Memory B cell (primary cell): ENCODE results near the gene DPH3.

ENCODE experiments used
- ATAC-seq: fragments of 150-1000 bp; cut with Tn5 transposase; 2 replicates; pipeline ENCODE4 v1.10.0; 2021; ENCODE audit warnings: low read depth, mild to moderate bottlenecking, moderate library complexity
- DNase-seq, 2 donors: peaks; one replicate each; pipeline ENCODE4 v3.0.0; 2022; ENCODE audit warnings: low spot score in 2 of 2
- H3K27ac Mint-ChIP-seq: one replicate; pipeline ENCODE4 v1.8.0; 2022; ENCODE audit warnings: mild to moderate bottlenecking, moderate library complexity, mixed read lengths
- H3K27me3 Mint-ChIP-seq: one replicate; pipeline ENCODE4 v1.8.0; 2022; ENCODE audit warnings: mixed read lengths
- H3K36me3 Mint-ChIP-seq: one replicate; pipeline ENCODE4 v1.8.0; 2022; ENCODE audit warnings: mild to moderate bottlenecking, mixed read lengths
- H3K4me1 Mint-ChIP-seq: one replicate; pipeline ENCODE4 v1.8.0; 2022; ENCODE audit warnings: mixed read lengths
- H3K4me3 Mint-ChIP-seq: one replicate; pipeline ENCODE4 v1.8.0; 2022; ENCODE audit warnings: mild to moderate bottlenecking, moderate library complexity, mixed read lengths
- H3K9me3 Mint-ChIP-seq: one replicate; pipeline ENCODE4 v1.8.0; 2022; ENCODE audit warnings: mixed read lengths

Gene DPH3

GRCh38 chr3:16300881-16301359 is 36.2 kb upstream of the DPH3 start:
- Mint-ChIP-seq H3K27me3 (no peaks in the 10 kb centered on the region), H3K4me3 (no peak overlapping the region), H3K9me3 (no peaks in the 10 kb centered on the region), H3K4me1 (peaks cover 7% of the 10 kb centered on the region), H3K27ac (no peak overlapping the region), H3K36me3 (peaks cover 50% of the 10 kb centered on the region)
- DNase-seq = no peak
- peak; percentile 65 for ATAC-seq

GRCh38 chr3:16300307-16300706 is 35.6 kb upstream of the DPH3 start:
- Mint-ChIP-seq H3K9me3 (no peaks in the 10 kb centered on the region), H3K27me3 (no peaks in the 10 kb centered on the region), H3K4me3 (no peak overlapping the region), H3K4me1 (peaks cover 11% of the 10 kb centered on the region), H3K36me3 (peaks cover 52% of the 10 kb centered on the region), H3K27ac (no peak overlapping the region)
- DNase-seq = no peak
- ATAC-seq = no peak

- Mint-ChIP-seq H3K27ac (no peak overlapping the region), H3K9me3 (no peaks in the 10 kb centered on the region), H3K36me3 (peaks cover 49% of the 10 kb centered on the region), H3K4me3 (no peak overlapping the region), H3K27me3 (no peaks in the 10 kb centered on the region), H3K4me1 (peaks cover 11% of the 10 kb centered on the region)
- no peak for DNase-seq
- no peak for ATAC-seq
Observed at GRCh38 chr3:16299746-16300145, 35.0 kb upstream of the DPH3 start.

- ATAC-seq (no peak), DNase-seq (no peak)
- H3K36me3 Mint-ChIP-seq = peaks cover 43% of the 10 kb centered on the region
- no peaks in the 10 kb centered on the region for H3K27me3 Mint-ChIP-seq
- H3K9me3 Mint-ChIP-seq = no peaks in the 10 kb centered on the region
- peaks cover 11% of the 10 kb centered on the region for H3K4me1 Mint-ChIP-seq
- no peak overlapping the region for H3K4me3 Mint-ChIP-seq
- no peak overlapping the region for H3K27ac Mint-ChIP-seq
Observed at GRCh38 chr3:16298891-16299290, 34.1 kb upstream of the DPH3 start.

GRCh38 chr3:16297997-16298885 is 33.5 kb upstream of the DPH3 start:
- Mint-ChIP-seq H3K4me3 (no peak overlapping the region), H3K4me1 (peaks cover 11% of the 10 kb centered on the region), H3K36me3 (peaks cover 45% of the 10 kb centered on the region), H3K9me3 (no peaks in the 10 kb centered on the region), H3K27me3 (no peaks in the 10 kb centered on the region), H3K27ac (no peak overlapping the region)
- DNase-seq = no peak
- no peak for ATAC-seq

GRCh38 chr3:16295298-16295890 is 30.7 kb upstream of the DPH3 start:
- DNase-seq (no peak), ATAC-seq (no peak)
- H3K27ac Mint-ChIP-seq = no peak overlapping the region
- no peak overlapping the region for H3K4me3 Mint-ChIP-seq
- no peaks in the 10 kb centered on the region for H3K9me3 Mint-ChIP-seq
- peaks cover 11% of the 10 kb centered on the region for H3K4me1 Mint-ChIP-seq
- H3K36me3 Mint-ChIP-seq = peaks cover 41% of the 10 kb centered on the region
- no peaks in the 10 kb centered on the region for H3K27me3 Mint-ChIP-seq

GRCh38 chr3:16294844-16295243 is 30.1 kb upstream of the DPH3 start:
- H3K27ac Mint-ChIP-seq = no peak overlapping the region
- no peak for ATAC-seq

GRCh38 chr3:16290827-16291196 is 26.1 kb upstream of the DPH3 start:
- ATAC-seq (peak; percentile 50), DNase-seq (no peak)
- Mint-ChIP-seq H3K36me3 (peaks cover 17% of the 10 kb centered on the region), H3K27me3 (no peaks in the 10 kb centered on the region), H3K9me3 (no peaks in the 10 kb centered on the region), H3K27ac (no peak overlapping the region), H3K4me1 (peaks cover 18% of the 10 kb centered on the region), H3K4me3 (no peak overlapping the region)

More at GRCh38 chr3:16294844-16295243, 30.1 kb upstream of the DPH3 start:
- Mint-ChIP-seq H3K4me3 (no peak overlapping the region), H3K4me1 (peaks cover 11% of the 10 kb centered on the region), H3K27me3 (no peaks in the 10 kb centered on the region), H3K36me3 (peaks cover 41% of the 10 kb centered on the region), H3K9me3 (no peaks in the 10 kb centered on the region)
- no peak for DNase-seq

GRCh38 chr3:16290007-16290826 is 25.5 kb upstream of the DPH3 start:
- Mint-ChIP-seq H3K36me3 (peaks cover 12% of the 10 kb centered on the region), H3K27me3 (no peaks in the 10 kb centered on the region), H3K4me3 (no peak overlapping the region), H3K4me1 (peaks cover 14% of the 10 kb centered on the region), H3K27ac (no peak overlapping the region), H3K9me3 (no peaks in the 10 kb centered on the region)
- DNase-seq = peak; percentile 27 to 45
- peak; percentile 57 for ATAC-seq

GRCh38 chr3:16289144-16289889 is 24.6 kb upstream of the DPH3 start:
- H3K27ac Mint-ChIP-seq = no peak overlapping the region
- DNase-seq = no peak
- ATAC-seq = no peak
- H3K27me3 Mint-ChIP-seq = no peaks in the 10 kb centered on the region
- H3K4me3 Mint-ChIP-seq = no peak overlapping the region
- H3K4me1 Mint-ChIP-seq = peaks cover 14% of the 10 kb centered on the region
- H3K9me3 Mint-ChIP-seq = no peaks in the 10 kb centered on the region
- peaks cover 14% of the 10 kb centered on the region for H3K36me3 Mint-ChIP-seq

- no peaks in the 10 kb centered on the region for H3K9me3 Mint-ChIP-seq
- ATAC-seq = no peak
- peaks cover 15% of the 10 kb centered on the region for H3K36me3 Mint-ChIP-seq
- no peaks in the 10 kb centered on the region for H3K27me3 Mint-ChIP-seq
- no peak overlapping the region for H3K27ac Mint-ChIP-seq
- peaks cover 14% of the 10 kb centered on the region for H3K4me1 Mint-ChIP-seq
- no peak overlapping the region for H3K4me3 Mint-ChIP-seq
- DNase-seq = no peak
Observed at GRCh38 chr3:16288664-16289063, 23.9 kb upstream of the DPH3 start.

GRCh38 chr3:16286751-16287543 is 22.2 kb upstream of the DPH3 start:
- Mint-ChIP-seq H3K27me3 (no peaks in the 10 kb centered on the region), H3K27ac (peak overlapping the region; percentile 74), H3K4me1 (peaks cover 14% of the 10 kb centered on the region), H3K4me3 (no peak overlapping the region), H3K36me3 (peaks cover 15% of the 10 kb centered on the region), H3K9me3 (no peaks in the 10 kb centered on the region)
- ATAC-seq (peak; percentile 64), DNase-seq (no peak)

GRCh38 chr3:16286161-16286560 is 21.4 kb upstream of the DPH3 start:
- DNase-seq = no peak
- H3K4me1 Mint-ChIP-seq = peaks cover 11% of the 10 kb centered on the region
- peaks cover 12% of the 10 kb centered on the region for H3K36me3 Mint-ChIP-seq

More at GRCh38 chr3:16286161-16286560, 21.4 kb upstream of the DPH3 start:
- H3K27ac Mint-ChIP-seq = peak overlapping the region; percentile 74
- ATAC-seq = no peak
- H3K27me3 Mint-ChIP-seq = no peaks in the 10 kb centered on the region
- no peak overlapping the region for H3K4me3 Mint-ChIP-seq
- H3K9me3 Mint-ChIP-seq = no peaks in the 10 kb centered on the region
